ENCODE results near the gene ADAMTS17.
A peak's percentile ranks its signal among the peaks of the same experiment; 100 is the strongest.

ADAMTS17 gene

GRCh38 chr15:100038736-100039135 is 303.0 kb downstream of the ADAMTS17 start:
- TF ChIP-seq, protein P1, sequence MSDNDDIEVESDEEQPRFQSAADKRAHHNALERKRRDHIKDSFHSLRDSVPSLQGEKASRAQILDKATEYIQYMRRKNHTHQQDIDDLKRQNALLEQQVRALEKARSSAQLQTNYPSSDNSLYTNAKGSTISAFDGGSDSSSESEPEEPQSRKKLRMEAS (IDR thresholded peaks at IDR 0.05; ENCODE audit: low read depth, low read length): no peak
- H3K4me3 ChIP-seq (ENCODE audit: low read depth, low read length): no peak overlapping the region
- DNase-seq (ENCODE audit: low read depth): no peak

DNA sequence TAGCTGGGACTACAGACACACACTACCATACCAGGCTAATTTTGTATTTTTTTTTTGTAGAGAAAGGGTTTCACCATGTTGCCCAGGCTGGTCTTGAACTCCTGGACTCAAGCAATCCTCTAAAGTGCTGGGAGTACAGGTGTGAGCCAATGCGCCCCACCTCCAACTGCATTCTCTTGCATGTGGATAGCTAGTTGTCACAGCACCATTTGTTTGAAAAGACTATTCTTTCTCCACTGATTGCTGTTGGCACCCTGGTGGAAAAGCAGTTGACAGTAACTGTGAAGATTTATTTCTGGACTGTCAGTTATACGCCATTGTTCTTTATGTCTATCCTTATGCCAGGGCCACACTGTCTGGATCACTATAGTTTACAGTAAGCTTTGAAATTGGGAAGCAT is 303.9 kb downstream of the ADAMTS17 start:
- DNase-seq (ENCODE audit: low read depth): no peak
- no peak overlapping the region for H3K4me3 ChIP-seq (ENCODE audit: low read depth, low read length)
- TF ChIP-seq MYC (IDR thresholded peaks at IDR 0.05; ENCODE audit: low read depth, low read length) (no peak), CTCF (IDR thresholded peaks at IDR 0.05; ENCODE audit: low read depth, low read length) (no peak), POLR2A (IDR thresholded peaks at IDR 0.05; ENCODE audit: extremely low read depth, insufficient read length) (no peak)
- TF ChIP-seq, protein P1 (IDR thresholded peaks at IDR 0.05; ENCODE audit: low read depth, low read length): no peak

- DNase-seq (ENCODE audit: low read depth): no peak
- TF ChIP-seq MYC (IDR thresholded peaks at IDR 0.05; ENCODE audit: low read depth, low read length) (no peak), POLR2A (IDR thresholded peaks at IDR 0.05; ENCODE audit: extremely low read depth, insufficient read length) (no peak), CTCF (IDR thresholded peaks at IDR 0.05; ENCODE audit: low read depth, low read length) (no peak)
- TF ChIP-seq, protein P1 (IDR thresholded peaks at IDR 0.05; ENCODE audit: low read depth, low read length): no peak
- H3K4me3 ChIP-seq (ENCODE audit: low read depth, low read length): no peak overlapping the region
Observed at GRCh38 chr15:100036015-100036414, 305.8 kb downstream of the ADAMTS17 start.

- H3K4me3 ChIP-seq (ENCODE audit: low read depth, low read length): no peak overlapping the region
- no peak for DNase-seq (ENCODE audit: low read depth)
- TF ChIP-seq CTCF (IDR thresholded peaks at IDR 0.05; ENCODE audit: low read depth, low read length) (no peak), POLR2A (IDR thresholded peaks at IDR 0.05; ENCODE audit: extremely low read depth, insufficient read length) (no peak), MYC (IDR thresholded peaks at IDR 0.05; ENCODE audit: low read depth, low read length) (no peak)
- TF ChIP-seq, protein P1 (IDR thresholded peaks at IDR 0.05; ENCODE audit: low read depth, low read length): no peak
Observed at GRCh38 chr15:100034191-100034590, 307.6 kb downstream of the ADAMTS17 start.

GRCh38 chr15:100033140-100033857 is 308.5 kb downstream of the ADAMTS17 start:
- TF ChIP-seq CTCF (IDR thresholded peaks at IDR 0.05; ENCODE audit: low read depth, low read length) (no peak), MYC (IDR thresholded peaks at IDR 0.05; ENCODE audit: low read depth, low read length) (no peak), POLR2A (IDR thresholded peaks at IDR 0.05; ENCODE audit: extremely low read depth, insufficient read length) (no peak)
- TF ChIP-seq, protein P1 (IDR thresholded peaks at IDR 0.05; ENCODE audit: low read depth, low read length): no peak
- H3K4me3 ChIP-seq (ENCODE audit: low read depth, low read length): no peak overlapping the region
- no peak for DNase-seq (ENCODE audit: low read depth)

GRCh38 chr15:100032358-100033085 is 309.3 kb downstream of the ADAMTS17 start:
- TF ChIP-seq POLR2A (IDR thresholded peaks at IDR 0.05; ENCODE audit: extremely low read depth, insufficient read length) (no peak), MYC (IDR thresholded peaks at IDR 0.05; ENCODE audit: low read depth, low read length) (no peak), CTCF (IDR thresholded peaks at IDR 0.05; ENCODE audit: low read depth, low read length) (no peak)
- TF ChIP-seq, protein P1 (IDR thresholded peaks at IDR 0.05; ENCODE audit: low read depth, low read length): no peak
- H3K4me3 ChIP-seq (ENCODE audit: low read depth, low read length): no peak overlapping the region
- DNase-seq (ENCODE audit: low read depth): peak; percentile 33
